Measurements from ENCODE around the gene CHCHD3.

DNA sequence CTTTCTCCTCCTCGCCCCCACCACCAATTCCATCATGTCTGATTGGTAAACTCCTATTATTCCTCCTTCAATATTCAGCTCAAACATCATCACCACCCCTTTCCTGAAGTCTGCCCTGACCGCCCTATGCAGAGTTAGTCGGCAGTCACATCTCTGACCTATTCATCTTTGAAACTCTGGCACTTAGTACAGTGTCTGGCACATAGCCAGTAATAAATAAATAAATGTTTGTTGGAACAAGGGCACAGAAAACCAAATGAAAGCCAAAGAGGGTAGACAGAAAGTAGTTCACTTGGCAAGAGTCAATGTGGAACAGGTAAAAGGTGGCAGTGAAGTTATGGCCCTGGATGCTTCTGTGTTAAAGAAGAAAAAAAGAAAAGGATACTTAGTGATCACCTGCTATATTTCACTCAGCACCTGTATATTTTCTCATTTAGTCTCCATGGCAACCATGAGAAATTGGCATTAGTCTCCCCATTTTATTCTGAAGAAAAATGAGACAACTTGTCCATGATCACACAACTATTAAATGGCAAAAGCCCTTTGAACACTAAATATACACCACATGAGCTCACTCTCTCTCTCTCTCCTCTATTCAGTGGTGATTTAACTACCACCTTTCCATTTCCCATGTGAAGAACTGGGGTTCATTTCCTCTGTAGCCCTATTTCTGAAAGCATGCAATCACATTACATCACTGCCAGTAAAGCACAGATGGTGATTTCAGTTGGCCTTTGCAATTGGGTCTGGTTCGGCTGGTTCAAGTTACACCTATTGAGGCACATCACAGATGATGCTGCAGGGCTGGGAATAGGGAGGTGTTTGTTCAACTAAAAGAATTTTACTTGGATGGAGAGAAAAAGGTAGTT is 25.3 kb downstream of the CHCHD3 start:
- TF ChIP-seq, protein P1, sequence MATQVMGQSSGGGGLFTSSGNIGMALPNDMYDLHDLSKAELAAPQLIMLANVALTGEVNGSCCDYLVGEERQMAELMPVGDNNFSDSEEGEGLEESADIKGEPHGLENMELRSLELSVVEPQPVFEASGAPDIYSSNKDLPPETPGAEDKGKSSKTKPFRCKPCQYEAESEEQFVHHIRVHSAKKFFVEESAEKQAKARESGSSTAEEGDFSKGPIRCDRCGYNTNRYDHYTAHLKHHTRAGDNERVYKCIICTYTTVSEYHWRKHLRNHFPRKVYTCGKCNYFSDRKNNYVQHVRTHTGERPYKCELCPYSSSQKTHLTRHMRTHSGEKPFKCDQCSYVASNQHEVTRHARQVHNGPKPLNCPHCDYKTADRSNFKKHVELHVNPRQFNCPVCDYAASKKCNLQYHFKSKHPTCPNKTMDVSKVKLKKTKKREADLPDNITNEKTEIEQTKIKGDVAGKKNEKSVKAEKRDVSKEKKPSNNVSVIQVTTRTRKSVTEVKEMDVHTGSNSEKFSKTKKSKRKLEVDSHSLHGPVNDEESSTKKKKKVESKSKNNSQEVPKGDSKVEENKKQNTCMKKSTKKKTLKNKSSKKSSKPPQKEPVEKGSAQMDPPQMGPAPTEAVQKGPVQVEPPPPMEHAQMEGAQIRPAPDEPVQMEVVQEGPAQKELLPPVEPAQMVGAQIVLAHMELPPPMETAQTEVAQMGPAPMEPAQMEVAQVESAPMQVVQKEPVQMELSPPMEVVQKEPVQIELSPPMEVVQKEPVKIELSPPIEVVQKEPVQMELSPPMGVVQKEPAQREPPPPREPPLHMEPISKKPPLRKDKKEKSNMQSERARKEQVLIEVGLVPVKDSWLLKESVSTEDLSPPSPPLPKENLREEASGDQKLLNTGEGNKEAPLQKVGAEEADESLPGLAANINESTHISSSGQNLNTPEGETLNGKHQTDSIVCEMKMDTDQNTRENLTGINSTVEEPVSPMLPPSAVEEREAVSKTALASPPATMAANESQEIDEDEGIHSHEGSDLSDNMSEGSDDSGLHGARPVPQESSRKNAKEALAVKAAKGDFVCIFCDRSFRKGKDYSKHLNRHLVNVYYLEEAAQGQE (IDR thresholded peaks at IDR 0.05), result no peak
- no peak for TF ChIP-seq PHF8 (IDR thresholded peaks at IDR 0.05; ENCODE audit: borderline replicate concordance, low read depth)
- TF ChIP-seq, protein P2, sequence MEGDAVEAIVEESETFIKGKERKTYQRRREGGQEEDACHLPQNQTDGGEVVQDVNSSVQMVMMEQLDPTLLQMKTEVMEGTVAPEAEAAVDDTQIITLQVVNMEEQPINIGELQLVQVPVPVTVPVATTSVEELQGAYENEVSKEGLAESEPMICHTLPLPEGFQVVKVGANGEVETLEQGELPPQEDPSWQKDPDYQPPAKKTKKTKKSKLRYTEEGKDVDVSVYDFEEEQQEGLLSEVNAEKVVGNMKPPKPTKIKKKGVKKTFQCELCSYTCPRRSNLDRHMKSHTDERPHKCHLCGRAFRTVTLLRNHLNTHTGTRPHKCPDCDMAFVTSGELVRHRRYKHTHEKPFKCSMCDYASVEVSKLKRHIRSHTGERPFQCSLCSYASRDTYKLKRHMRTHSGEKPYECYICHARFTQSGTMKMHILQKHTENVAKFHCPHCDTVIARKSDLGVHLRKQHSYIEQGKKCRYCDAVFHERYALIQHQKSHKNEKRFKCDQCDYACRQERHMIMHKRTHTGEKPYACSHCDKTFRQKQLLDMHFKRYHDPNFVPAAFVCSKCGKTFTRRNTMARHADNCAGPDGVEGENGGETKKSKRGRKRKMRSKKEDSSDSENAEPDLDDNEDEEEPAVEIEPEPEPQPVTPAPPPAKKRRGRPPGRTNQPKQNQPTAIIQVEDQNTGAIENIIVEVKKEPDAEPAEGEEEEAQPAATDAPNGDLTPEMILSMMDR (IDR thresholded peaks at IDR 0.05), result no peak
- TF ChIP-seq TP53 (CRISPR knock-in tag; IDR thresholded peaks at IDR 0.05), result no peak
- TF ChIP-seq POLR2A (IDR thresholded peaks at IDR 0.05; ENCODE audit: low read length), result no peak
